Activated CD4-positive, alpha-beta memory T cell treated with anti-CD3 and anti-CD28 coated beads for 36 hours (primary cell): ENCODE data around the gene CCER1. TPM values are rescaled to one million over a fixed set of nuclear protein-coding genes. Genes with fewer than 3 reads are reported as not detected.

Source experiments
- CTCF ChIA-PET: fragments of 350-600 bp; sonication (Branson Sonifier 250); formaldehyde crosslinking; loops from one replicate; lab custom pipeline; 2021; ENCODE audit warnings: antibody characterized with exemption, inconsistent platforms; lab: Charles Lee
- POLR2A ChIA-PET: fragments of 350-600 bp; sonication (Branson Sonifier 250); formaldehyde crosslinking; loops from one replicate; lab custom pipeline; 2021; ENCODE audit warnings: antibody characterized with exemption; lab: Charles Lee
- DNase-seq: peaks from one replicate; pipeline ENCODE4 v3.0.0-alpha.2; 2020
- H3K27ac Mint-ChIP-seq: one replicate; pipeline ENCODE4 v1.8.0; 2021; ENCODE audit warnings: mixed read lengths
- H3K27me3 Mint-ChIP-seq: one replicate; pipeline ENCODE4 v1.8.0; 2021; ENCODE audit warnings: mixed read lengths
- H3K36me3 Mint-ChIP-seq: one replicate; pipeline ENCODE4 v1.8.0; 2021; ENCODE audit warnings: mixed read lengths
- H3K4me1 Mint-ChIP-seq: one replicate; pipeline ENCODE4 v1.8.0; 2021; ENCODE audit warnings: low read depth, mixed read lengths
- H3K4me3 Mint-ChIP-seq: one replicate; pipeline ENCODE4 v1.8.0; 2021; ENCODE audit warnings: mild to moderate bottlenecking, mixed read lengths
- H3K9me3 Mint-ChIP-seq: one replicate; pipeline ENCODE4 v1.8.0; 2021; ENCODE audit warnings: mixed read lengths
- intact Hi-C: fragments of 100-400 bp; cut with micrococcal nuclease; formaldehyde crosslinking; loops from one replicate; pipeline ENCODE4 v1.15.1; 2023
- total RNA-seq, 2 experiments: library from RNA; stranded (reverse); gene quantifications; one replicate each; pipeline ENCODE4 v1.2.3, GENCODE V29; 2021

CCER1 gene
- total RNA-seq, 2 experiments from 2014 or later, result not detected

GRCh38 chr12:90915353-90915752 is 39.6 kb downstream of the CCER1 start:
- no peak overlapping the region for H3K27ac Mint-ChIP-seq
- ChIA-PET CTCF (no interaction called here), POLR2A (no interaction called here)
- no peak for DNase-seq
- H3K4me1 Mint-ChIP-seq, result no peaks in the 10 kb centered on the region
- peaks cover 3% of the 10 kb centered on the region for H3K9me3 Mint-ChIP-seq
- H3K27me3 Mint-ChIP-seq, result peaks cover 3% of the 10 kb centered on the region
- H3K36me3 Mint-ChIP-seq, result no peaks in the 10 kb centered on the region
- intact Hi-C loops, result no loop called here
- no peak overlapping the region for H3K4me3 Mint-ChIP-seq

GRCh38 chr12:90910958-90911357 is 44.0 kb downstream of the CCER1 start:
- no peaks in the 10 kb centered on the region for H3K36me3 Mint-ChIP-seq
- H3K4me3 Mint-ChIP-seq, result no peak overlapping the region
- no peaks in the 10 kb centered on the region for H3K27me3 Mint-ChIP-seq
- POLR2A ChIA-PET, result no interaction called here
- CTCF ChIA-PET, result interaction anchor here (1.5 kb wide), 1 partner anchor 1367 kb away, joined by 3 read pairs; no protein-coding TSS in a partner anchor
- H3K27ac Mint-ChIP-seq, result no peak overlapping the region
- H3K4me1 Mint-ChIP-seq, result no peaks in the 10 kb centered on the region
- DNase-seq, result no peak
- H3K9me3 Mint-ChIP-seq, result peaks cover 3% of the 10 kb centered on the region
- intact Hi-C loops, result no loop called here

- no peaks in the 10 kb centered on the region for H3K36me3 Mint-ChIP-seq
- no peaks in the 10 kb centered on the region for H3K4me1 Mint-ChIP-seq
- no peak overlapping the region for H3K27ac Mint-ChIP-seq
- ChIA-PET CTCF (interaction anchor here (1.1 to 1.5 kb wide), 2 partner anchors 1365 to 1369 kb away, joined by 3 read pairs; no protein-coding TSS in a partner anchor), POLR2A (no interaction called here)
- no peak overlapping the region for H3K4me3 Mint-ChIP-seq
- no peak for DNase-seq
- H3K27me3 Mint-ChIP-seq, result no peaks in the 10 kb centered on the region
- intact Hi-C loops, result no loop called here
- no peaks in the 10 kb centered on the region for H3K9me3 Mint-ChIP-seq
Observed at GRCh38 chr12:90909069-90909770, 45.8 kb downstream of the CCER1 start.

GRCh38 chr12:90908465-90908864 is 46.5 kb downstream of the CCER1 start:
- no peaks in the 10 kb centered on the region for H3K4me1 Mint-ChIP-seq
- DNase-seq, result no peak
- ChIA-PET POLR2A (no interaction called here), CTCF (no interaction called here)
- no peaks in the 10 kb centered on the region for H3K36me3 Mint-ChIP-seq
- H3K27ac Mint-ChIP-seq, result no peak overlapping the region
- no peak overlapping the region for H3K4me3 Mint-ChIP-seq
- intact Hi-C loops, result no loop called here
- no peaks in the 10 kb centered on the region for H3K27me3 Mint-ChIP-seq
- H3K9me3 Mint-ChIP-seq, result no peaks in the 10 kb centered on the region

GRCh38 chr12:90905691-90906370 is 49.1 kb downstream of the CCER1 start:
- Mint-ChIP-seq H3K4me1 (no peaks in the 10 kb centered on the region), H3K4me3 (no peak overlapping the region), H3K9me3 (no peaks in the 10 kb centered on the region), H3K27ac (no peak overlapping the region), H3K27me3 (no peaks in the 10 kb centered on the region), H3K36me3 (no peaks in the 10 kb centered on the region)
- DNase-seq, result no peak
- ChIA-PET CTCF (no interaction called here), POLR2A (no interaction called here)
- intact Hi-C loops, result no loop called here

GRCh38 chr12:90902596-90902995 is 52.4 kb downstream of the CCER1 start:
- H3K4me1 Mint-ChIP-seq, result no peaks in the 10 kb centered on the region
- ChIA-PET POLR2A (no interaction called here), CTCF (interaction anchor here (0.9 kb wide), 1 partner anchor 11 kb away, joined by 3 read pairs; no protein-coding TSS in a partner anchor)
- peaks cover 3% of the 10 kb centered on the region for H3K27me3 Mint-ChIP-seq
- no peaks in the 10 kb centered on the region for H3K36me3 Mint-ChIP-seq
- H3K4me3 Mint-ChIP-seq, result no peak overlapping the region
- intact Hi-C loops, result no loop called here
- no peak overlapping the region for H3K27ac Mint-ChIP-seq
- no peaks in the 10 kb centered on the region for H3K9me3 Mint-ChIP-seq
- DNase-seq, result no peak

Other genes with a start within 250 kb of the CCER1 start
- not detected for gene EPYC, start 49.8 kb upstream of the CCER1 start, total RNA-seq
- gene KERA, start 102.8 kb upstream of the CCER1 start, total RNA-seq, result not detected
- not detected for gene LUM, start 156.3 kb upstream of the CCER1 start, total RNA-seq
- not detected for gene DCN, start 227.6 kb upstream of the CCER1 start, total RNA-seq